22Rv1 (cell line): ENCODE measurements around the gene ASB13.

Source experiments
- CTCF ChIP-seq: fragments of 450-650 bp; IDR thresholded peaks from 2 replicates; pipeline ENCODE4 v1.5.1; 2017; ENCODE audit warnings: mild to moderate bottlenecking
- ZFX ChIP-seq: fragments of 450-650 bp; IDR thresholded peaks from 2 replicates; pipeline ENCODE4 v1.6.1; 2017; ENCODE audit warnings: antibody characterized with exemption, borderline replicate concordance

- TF ChIP-seq CTCF (no peak), ZFX (no peak)
Observed at GRCh38 chr10:5666008-5666840, at the start of gene ASB13.
